HepG2 (cell line): Measurements from ENCODE around the gene SLC35F3. TPM values are rescaled to one million over a fixed set of nuclear protein-coding genes. Genes with fewer than 3 reads are reported as not detected.

Experiments
- ATAC-seq: fragments of 200-7000 bp; cut with Tn5 transposase; 3 replicates; pipeline ENCODE4 v1.9.1; 2020; ENCODE audit warnings: mild to moderate bottlenecking, moderate library complexity
- BruUV-seq: library from RNA; stranded (reverse); fragments of 400-500 nt; replicated peaks from 2 replicates; lab custom pipeline; 2021; lab: Mats Ljungman, UMichigan
- CTCF ChIA-PET: fragments of 300-600 bp; formaldehyde crosslinking; extraction: SDS; loops from one replicate; lab custom pipeline; 2021; ENCODE audit warnings: low total read pairs, inconsistent platforms, low intra/inter-chr PET ratio; lab: Yijun Ruan, JAX
- POLR2A ChIA-PET: fragments of 350-600 bp; sonication (Branson Sonifier 250); formaldehyde crosslinking; loops from one replicate; lab custom pipeline; 2020; ENCODE audit warnings: antibody characterized with exemption, inconsistent platforms; lab: Yijun Ruan, JAX
- DNase-seq: peaks from one replicate; pipeline ENCODE4 v3.0.0-alpha.2; 2015; ENCODE audit warnings: low spot score
- FAIRE-seq: peaks from 3 replicates; lab custom pipeline; 2011; peaks lifted over from hg19 to GRCh38; lab: Jason Lieb, UNC
- H2AFZ ChIP-seq: one replicate; pipeline ENCODE4 v1.6.1; 2011; ENCODE audit warnings: low read length, inconsistent platforms
- H3K27ac ChIP-seq: fragments of 300-600 bp; 3 replicates; pipeline ENCODE4 v1.8.0; 2011; ENCODE audit warnings: mixed run types, mild to moderate bottlenecking, mixed read lengths, low read length, inconsistent platforms; ENCODE audit not compliant: insufficient read depth; ENCODE audit errors: extremely low read length
- H3K27me3 ChIP-seq, 2 experiments: fragments of 200-600 bp in 1 of 2; 2 replicates in 1 of 2; 3 replicates in 1 of 2; pipeline versions ENCODE4 v1.6.0 to v1.8.0; 2011; ENCODE audit warnings: low read length in 2 of 2, mild to moderate bottlenecking in 2 of 2, moderate library complexity in 2 of 2, inconsistent platforms in 1 of 2; ENCODE audit not compliant: insufficient read depth in 2 of 2, control insufficient read depth in 1 of 2
- H3K36me3 ChIP-seq, 2 experiments: fragments of 200-600 bp in 1 of 2; replicated peaks in 1 of 2; 2 replicates in 1 of 2; 3 replicates in 1 of 2; pipeline versions ENCODE4 v1.5.1 to v1.8.0; 2011; ENCODE audit warnings: low read length in 2 of 2, inconsistent platforms in 1 of 2; ENCODE audit not compliant: insufficient read depth in 2 of 2, control insufficient read depth in 1 of 2
- H3K4me1 ChIP-seq: 2 replicates; pipeline ENCODE4 v1.5.1; 2012; ENCODE audit warnings: low read length, inconsistent platforms; ENCODE audit not compliant: insufficient read depth
- H3K4me2 ChIP-seq: 2 replicates; pipeline ENCODE4 v1.6.0; 2011; ENCODE audit warnings: low read depth, low read length, inconsistent platforms
- H3K4me3 ChIP-seq, 3 experiments: fragments of 200-600 bp in 1 of 3; sonication (generic), shearing (Covaris generic) in 1 of 3; replicated peaks in 1 of 3; 2 replicates each; pipeline ENCODE4 v1.5.1; 2011 to 2016; ENCODE audit warnings: low read length in 3 of 3, inconsistent platforms in 2 of 3, low read depth in 2 of 3, mild to moderate bottlenecking in 2 of 3, control low read depth in 1 of 3, mixed read lengths in 1 of 3; ENCODE audit not compliant: insufficient read depth in 1 of 3
- H3K79me2 ChIP-seq: one replicate; pipeline ENCODE4 v1.6.1; 2011; ENCODE audit warnings: low read length, inconsistent platforms; ENCODE audit not compliant: insufficient read depth
- H3K9ac ChIP-seq: 2 replicates; pipeline ENCODE4 v1.6.0; 2011; ENCODE audit warnings: mild to moderate bottlenecking, low read depth, low read length, inconsistent platforms; ENCODE audit not compliant: insufficient read depth
- H3K9me3 ChIP-seq: 2 replicates; pipeline ENCODE4 v1.5.1; 2012; ENCODE audit warnings: mild to moderate bottlenecking, low read length
- H4K20me1 ChIP-seq: 2 replicates; pipeline ENCODE4 v1.6.0; 2011; ENCODE audit warnings: inconsistent platforms, mild to moderate bottlenecking, low read length, moderate library complexity; ENCODE audit not compliant: insufficient read depth
- ARNT2 ChIP-seq: sonication (generic); formaldehyde crosslinking; IDR thresholded peaks from 2 replicates; pipeline ENCODE4 v1.8.0; 2022; ENCODE audit warnings: mild to moderate bottlenecking, low read depth, missing genetic modification reagents, moderate library complexity
- CAMTA2 ChIP-seq: sonication (generic); formaldehyde crosslinking; IDR thresholded peaks from 2 replicates; pipeline ENCODE4 v1.4.0; 2020; ENCODE audit warnings: mild to moderate bottlenecking, missing genetic modification reagents, borderline replicate concordance
- HOXA3 ChIP-seq: sonication (generic); formaldehyde crosslinking; IDR thresholded peaks from 2 replicates; pipeline ENCODE4 v1.5.0; 2020; ENCODE audit warnings: missing genetic modification reagents
- HOXA5 ChIP-seq: sonication (generic); formaldehyde crosslinking; IDR thresholded peaks from 2 replicates; pipeline ENCODE4 v1.4.0; 2020; ENCODE audit warnings: missing genetic modification reagents
- MAFG ChIP-seq: sonication (generic); formaldehyde crosslinking; IDR thresholded peaks from 2 replicates; pipeline ENCODE4 v1.5.1; 2020; ENCODE audit warnings: mild to moderate bottlenecking, missing genetic modification reagents
- PAF1 ChIP-seq: IDR thresholded peaks from 2 replicates; pipeline ENCODE4 v1.6.1; 2016; ENCODE audit warnings: missing genetic modification reagents, missing compliant biosample characterization
- ZBTB46 ChIP-seq: sonication (generic); formaldehyde crosslinking; IDR thresholded peaks from 2 replicates; pipeline ENCODE4 v1.4.0; 2020; ENCODE audit warnings: mild to moderate bottlenecking, missing genetic modification reagents, borderline replicate concordance
- ZNF281 ChIP-seq: sonication (generic); formaldehyde crosslinking; IDR thresholded peaks from 2 replicates; pipeline ENCODE4 v1.4.0; 2020; ENCODE audit warnings: missing genetic modification reagents, borderline replicate concordance
- ZNF776 ChIP-seq: sonication (generic); formaldehyde crosslinking; IDR thresholded peaks from 2 replicates; pipeline ENCODE4 v1.4.0; 2020; ENCODE audit warnings: mild to moderate bottlenecking, missing genetic modification reagents
- WGBS: methylation state at CpG from one replicate; pipeline ENCODE4 v1.1.6; 2017; ENCODE audit warnings: low lambda C conversion rate; 5-methylcytosine and 5-hydroxymethylcytosine counted together
- in situ Hi-C: cut with HindIII; loops from 2 replicates; pipeline ENCODE4 v1.10.0; 2017; ENCODE audit warnings: low pct_unique_long_range_greater_than_20kb; ENCODE audit not compliant: extremely low pct_ligation_motif_present
- intact Hi-C: fragments of 100-400 bp; cut with micrococcal nuclease; formaldehyde crosslinking; loops from one replicate; pipeline ENCODE4 v1.10.0; 2022; ENCODE audit not compliant: unreplicated experiment
- polyA plus RNA-seq, 8 experiments: library from polyadenylated mRNA; depleted of rRNA in 3 of 8; stranded (reverse) in 7 of 8; unstranded in 1 of 8; fragments of >200 nt; fragmentation: Illumina TruSeq in 4 of 8; extraction: Trizol in 4 of 8; gene quantifications; 2 replicates each; pipeline versions ENCODE4 v1.2.1 to v1.2.3, GENCODE V29; 2011 to 2016; ENCODE audit warnings: low read depth in 4 of 8, missing spikeins in 1 of 8, mixed read lengths in 1 of 8; ENCODE audit not compliant: insufficient read depth in 1 of 8
- total RNA-seq, 5 experiments: library from RNA; depleted of rRNA; stranded (reverse); fragments of >200 nt; fragmentation: Illumina TruSeq; extraction: Trizol; gene quantifications; 2 replicates each; pipeline ENCODE4 v1.2.3, GENCODE V29; 2016; ENCODE audit warnings: low read depth in 1 of 5

SLC35F3 gene
- total and polyA plus RNA-seq, 2 of the 13 experiments (the other 11 are each of a cell fraction or from before 2014, with no cell fraction given), result not detected

DNA sequence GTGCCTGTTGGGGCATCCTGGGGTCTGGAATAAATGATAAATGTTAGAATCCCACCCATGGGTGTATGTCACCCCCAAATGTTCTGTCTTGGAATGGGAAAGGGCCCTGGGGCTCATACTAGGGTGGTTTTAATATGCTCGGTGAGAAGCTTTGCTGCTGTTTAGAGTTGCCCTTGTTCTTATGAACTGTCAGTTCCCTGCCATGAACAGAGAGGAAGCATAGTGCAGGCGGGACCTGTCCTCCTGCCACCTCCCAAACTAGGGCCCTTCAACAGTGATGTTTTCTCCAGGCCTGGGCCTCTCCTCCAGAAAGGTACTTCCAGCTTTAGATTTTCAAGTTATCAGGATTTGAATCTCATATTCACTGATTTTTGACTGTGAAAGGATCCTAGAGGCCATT lies 388.1 kb downstream of the SLC35F3 start:
- WGBS, result 0% methylated on average over 2 of the region's 2 CpGs
- CTCF ChIA-PET, result no interaction called here
- no TSS peak for BruUV-seq
- H3K27ac ChIP-seq, result no peak overlapping the region
- no peak for TF ChIP-seq ZNF776
- TF ChIP-seq ZNF281 (CRISPR knock-in tag), result no peak
- TF ChIP-seq PAF1, result no peak
- no peak for TF ChIP-seq ARNT2 (CRISPR knock-in tag)
- TF ChIP-seq HOXA5 (CRISPR knock-in tag), result no peak
- no peak for TF ChIP-seq CAMTA2 (CRISPR knock-in tag)
- no peak for TF ChIP-seq ZBTB46
- TF ChIP-seq HOXA3 (CRISPR knock-in tag), result no peak
- TF ChIP-seq MAFG (CRISPR knock-in tag), result no peak
- TF ChIP-seq, all 625 proteins: peak for 0
- no peak for DNase-seq
- H3K9me3 ChIP-seq, result no peaks in the 10 kb centered on the region
- no peaks in the 10 kb centered on the region for H3K36me3 ChIP-seq
- ATAC-seq, result no peak
- intact Hi-C loops, result no loop called here
- no peaks in the 10 kb centered on the region for H4K20me1 ChIP-seq
- H3K79me2 ChIP-seq, result no peaks in the 10 kb centered on the region
- POLR2A ChIA-PET, result no interaction called here
- in situ Hi-C loops, result no loop called here
- H2AFZ ChIP-seq, result no peak overlapping the region
- no peak overlapping the region for H3K9ac ChIP-seq
- peaks cover 2 to 33% of the 10 kb centered on the region in 2 experiments; a peak in 3 of 5 replicates for H3K27me3 ChIP-seq
- H3K4me3 ChIP-seq, result no peak overlapping the region
- FAIRE-seq, result no peak
- no peak overlapping the region for H3K4me2 ChIP-seq
- no peaks in the 10 kb centered on the region for H3K4me1 ChIP-seq
